ENCODE results near the gene CABP4.

Gene CABP4

DNA sequence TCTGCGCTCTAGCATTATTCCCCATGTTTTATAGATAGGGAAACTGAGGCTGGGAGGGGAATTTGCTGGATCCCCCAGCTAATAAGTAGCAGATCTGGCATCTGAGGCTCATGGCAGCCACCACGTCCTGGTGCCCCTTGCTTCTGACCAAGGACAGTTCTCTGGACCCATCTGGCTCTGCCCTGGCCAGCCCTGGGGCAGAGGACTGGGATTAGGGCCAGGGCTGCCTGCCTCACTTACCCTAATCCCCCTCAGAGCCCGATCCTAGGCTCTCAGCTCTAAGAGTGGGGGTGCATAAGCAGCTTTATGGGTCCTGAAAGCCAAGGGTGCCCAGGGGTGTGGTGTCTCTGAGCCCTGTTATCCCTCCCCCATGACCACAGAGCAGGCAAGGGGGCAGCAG, at the start of gene CABP4:
TSS of gene CABP4 (plus strand) at position 301 of the 400 bp plus-strand sequence. CDS start at position 371, 70 bp downstream.
- Mint-ChIP-seq H3K27me3 (no peaks in the 10 kb centered on the region), H3K9me3 (no peaks in the 10 kb centered on the region), H3K4me1 (peaks cover 29% of the 10 kb centered on the region), H3K4me3 (no peak within 1 kb of the TSS), H3K27ac (peak within 1 kb of the TSS in 1 of 2 donors; percentile 46)
- no peak for DNase-seq
- no peak for ATAC-seq

DNA sequence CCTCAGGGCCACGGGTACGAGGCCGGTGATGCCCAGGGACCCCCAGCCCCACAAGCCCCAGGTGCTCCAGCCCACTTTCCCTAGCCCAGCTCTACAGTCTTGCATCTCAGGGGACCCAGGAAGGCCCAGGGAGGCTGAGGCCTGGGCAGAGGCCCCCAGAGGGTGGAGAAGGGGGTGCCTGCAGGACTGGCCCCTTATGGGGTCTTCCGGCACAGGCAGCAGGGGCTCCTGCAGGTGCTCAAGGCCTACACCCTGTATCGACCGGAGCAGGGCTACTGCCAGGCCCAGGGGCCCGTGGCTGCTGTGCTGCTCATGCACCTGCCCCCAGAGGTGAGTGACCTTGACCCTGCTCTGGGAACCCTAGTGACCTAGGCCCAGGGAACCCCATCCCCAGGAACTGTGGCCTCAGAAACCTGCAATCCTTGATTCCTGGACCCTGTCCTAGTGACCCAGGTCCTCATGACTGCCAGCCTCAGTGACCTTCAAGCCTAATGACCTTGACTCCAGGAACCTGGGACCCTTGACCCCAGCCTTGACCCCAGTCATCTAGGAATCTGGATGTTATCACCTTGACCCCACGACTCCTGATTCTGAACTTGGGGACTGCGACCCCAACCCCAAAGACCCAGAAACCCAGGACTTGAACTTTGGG, 49.3 kb upstream of the CABP4 start:
- no peak for ATAC-seq
- H3K9me3 Mint-ChIP-seq, result no peaks in the 10 kb centered on the region
- H3K27ac Mint-ChIP-seq, result peak overlapping the region; percentile 90 to 99
- no peaks in the 10 kb centered on the region for H3K27me3 Mint-ChIP-seq
- peak overlapping the region; percentile 95 to 98 for H3K4me3 Mint-ChIP-seq
- peaks cover 79% of the 10 kb centered on the region for H3K4me1 Mint-ChIP-seq
- DNase-seq, result no peak

DNA sequence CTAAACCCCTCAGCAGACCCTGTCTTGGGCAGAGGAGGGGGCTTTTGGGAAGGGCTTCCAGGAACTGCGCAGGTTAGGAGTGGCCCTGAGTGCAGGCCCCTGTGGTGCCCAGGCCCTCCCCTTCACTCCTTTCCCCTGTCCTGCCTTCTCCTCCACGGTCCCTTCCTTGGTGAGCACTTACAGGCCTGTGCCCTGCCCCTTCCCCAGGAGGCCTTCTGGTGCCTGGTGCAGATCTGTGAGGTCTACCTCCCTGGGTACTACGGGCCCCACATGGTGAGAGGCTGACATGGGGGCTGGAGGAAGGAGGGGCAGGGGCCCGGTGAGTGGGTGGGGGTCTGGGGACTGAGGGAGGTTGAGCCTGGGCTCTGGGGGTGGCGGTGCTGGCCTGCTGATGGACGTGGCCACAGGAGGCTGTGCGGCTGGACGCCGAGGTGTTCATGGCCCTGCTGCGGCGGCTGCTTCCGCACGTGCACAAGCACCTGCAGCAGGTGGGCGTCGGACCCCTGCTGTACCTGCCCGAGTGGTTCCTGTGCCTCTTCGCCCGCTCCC, 48.7 kb upstream of the CABP4 start:
- no peaks in the 10 kb centered on the region for H3K27me3 Mint-ChIP-seq
- peak overlapping the region; percentile 95 to 98 for H3K4me3 Mint-ChIP-seq
- ATAC-seq, result no peak
- H3K9me3 Mint-ChIP-seq, result no peaks in the 10 kb centered on the region
- H3K4me1 Mint-ChIP-seq, result peaks cover 86% of the 10 kb centered on the region
- H3K27ac Mint-ChIP-seq, result peak overlapping the region; percentile 90 to 99
- no peak for DNase-seq

DNA sequence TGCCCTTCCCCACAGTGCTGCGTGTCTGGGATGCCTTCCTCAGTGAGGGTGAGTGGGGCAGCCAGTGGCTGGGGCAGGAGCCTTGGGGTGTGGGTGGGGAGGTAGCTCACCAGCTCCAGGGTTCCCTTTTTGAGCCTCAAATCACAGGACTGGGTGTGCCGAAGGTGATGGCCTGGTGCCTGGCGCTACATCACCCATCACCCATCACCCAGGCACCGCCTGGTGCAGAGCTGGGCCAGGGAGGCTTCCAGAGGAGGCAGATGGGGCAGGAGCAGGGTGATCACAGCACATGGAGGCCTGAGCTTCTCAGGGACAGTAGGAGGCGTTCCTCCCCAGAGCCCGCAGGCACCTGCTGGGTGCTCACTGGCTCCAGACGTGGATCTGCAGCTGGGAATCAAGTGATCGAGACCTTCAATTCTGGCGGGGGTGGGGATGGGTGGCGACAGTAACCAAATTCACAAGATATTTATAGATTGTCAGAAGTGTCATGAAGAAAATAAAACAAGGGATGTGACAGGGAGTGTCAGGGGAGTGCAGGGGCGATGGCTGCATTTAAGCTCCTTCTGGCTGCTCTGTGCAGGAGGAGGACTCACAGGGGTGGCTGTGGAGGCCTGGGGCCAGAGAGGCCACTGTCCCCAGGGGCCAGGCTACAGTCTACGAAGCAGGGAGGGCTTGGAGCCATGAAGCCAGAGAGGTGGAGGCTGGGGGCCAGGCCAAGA, 48.0 kb upstream of the CABP4 start:
- ATAC-seq, result no peak
- H3K4me1 Mint-ChIP-seq, result peaks cover 90% of the 10 kb centered on the region
- H3K9me3 Mint-ChIP-seq, result no peaks in the 10 kb centered on the region
- peak overlapping the region; percentile 74 to 95 for H3K27ac Mint-ChIP-seq
- no peaks in the 10 kb centered on the region for H3K27me3 Mint-ChIP-seq
- no peak for DNase-seq
- peak overlapping the region; percentile 95 to 98 for H3K4me3 Mint-ChIP-seq

DNA sequence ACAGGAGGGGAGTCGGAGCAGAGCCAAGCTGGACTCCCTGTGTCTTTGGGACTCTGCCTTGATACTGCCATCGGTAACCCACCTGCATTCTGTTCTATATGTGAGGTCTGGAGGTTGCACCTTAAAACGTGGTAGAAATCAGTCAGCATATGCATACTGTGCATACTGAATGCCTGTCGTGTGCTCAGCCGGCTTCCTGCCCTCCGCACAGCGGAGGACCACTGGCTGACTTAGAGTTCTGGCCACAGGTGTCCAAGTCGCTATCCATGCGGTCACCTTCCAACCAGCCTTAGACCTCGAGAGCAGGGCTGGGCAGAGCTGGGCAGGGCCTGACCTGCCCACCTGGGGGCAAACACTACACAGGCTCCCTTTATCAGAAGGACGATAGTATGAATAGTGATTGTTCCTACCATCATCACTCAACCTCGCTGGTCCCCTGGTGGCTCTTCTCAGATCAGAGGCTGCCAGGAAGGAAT, 47.4 kb upstream of the CABP4 start:
- Mint-ChIP-seq H3K27me3 (no peaks in the 10 kb centered on the region), H3K4me3 (peak overlapping the region; percentile 95 to 98), H3K9me3 (no peaks in the 10 kb centered on the region), H3K27ac (peak overlapping the region; percentile 92 to 93), H3K4me1 (peaks cover 90% of the 10 kb centered on the region)
- no peak for DNase-seq
- no peak for ATAC-seq

DNA sequence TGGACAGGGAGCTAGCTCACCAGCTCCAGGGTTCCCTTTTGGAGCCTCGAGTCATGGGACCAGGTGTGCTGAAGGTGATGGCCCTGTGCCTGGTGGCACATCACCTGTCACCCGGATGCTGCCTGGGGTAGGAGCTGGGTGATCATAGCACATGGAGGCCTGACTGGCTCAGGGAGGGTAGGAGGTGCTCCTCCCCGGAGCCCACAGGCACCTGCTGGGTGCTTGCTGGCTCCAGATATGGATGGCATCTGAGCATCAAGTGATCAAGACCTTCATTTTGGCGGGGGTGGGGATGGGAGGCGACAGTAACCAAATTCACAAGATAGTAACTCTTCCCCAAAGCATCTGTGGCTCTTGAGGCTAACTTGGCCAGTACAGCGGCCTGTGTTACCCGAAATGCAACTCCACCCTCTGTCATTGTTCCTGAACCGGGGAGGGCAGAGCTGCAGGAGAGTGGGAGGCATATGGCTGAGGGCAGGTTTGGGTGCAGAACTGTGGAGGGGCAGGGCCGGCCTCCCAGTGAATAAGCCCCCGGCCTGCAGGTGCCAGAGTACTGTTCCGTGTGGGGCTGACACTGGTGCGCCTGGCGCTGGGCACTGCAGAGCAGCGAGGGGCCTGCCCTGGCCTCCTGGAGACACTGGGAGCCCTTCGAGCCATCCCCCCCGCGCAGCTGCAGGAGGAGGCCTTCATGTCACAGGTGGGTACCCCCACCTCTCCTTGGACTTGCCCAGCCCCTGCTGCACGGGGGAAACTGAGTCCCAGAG, 46.5 kb upstream of the CABP4 start:
- Mint-ChIP-seq H3K4me3 (peak overlapping the region; percentile 95 to 98), H3K27me3 (no peaks in the 10 kb centered on the region), H3K27ac (peak overlapping the region; percentile 92 to 93), H3K4me1 (peaks cover 90% of the 10 kb centered on the region), H3K9me3 (no peaks in the 10 kb centered on the region)
- DNase-seq (peak; percentile 25 to 60), ATAC-seq (peak; percentile 29)

DNA sequence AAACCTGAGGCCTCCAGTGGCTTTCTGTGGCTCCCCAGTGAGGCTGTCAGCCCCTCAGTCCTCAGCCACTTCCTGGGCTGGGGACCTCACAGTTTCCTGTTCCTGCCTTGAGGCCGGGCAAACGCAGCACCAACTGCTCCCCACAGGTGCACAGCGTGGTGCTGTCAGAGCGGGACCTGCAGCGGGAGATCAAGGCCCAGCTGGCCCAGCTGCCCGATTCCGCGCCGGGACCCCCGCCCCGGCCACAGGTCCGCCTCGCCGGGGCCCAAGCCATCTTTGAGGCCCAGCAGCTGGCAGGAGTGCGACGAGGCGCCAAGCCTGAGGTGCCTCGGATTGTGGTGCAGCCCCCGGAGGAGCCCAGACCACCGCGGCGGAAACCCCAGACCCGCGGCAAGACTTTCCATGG, 45.9 kb upstream of the CABP4 start:
- peaks cover 90% of the 10 kb centered on the region for H3K4me1 Mint-ChIP-seq
- ATAC-seq (peak; percentile 83), DNase-seq (peak; percentile 78 to 87)
- H3K27ac Mint-ChIP-seq, result peak overlapping the region in 1 of 2 donors; percentile 84
- H3K4me3 Mint-ChIP-seq, result peak overlapping the region; percentile 95 to 98
- H3K27me3 Mint-ChIP-seq, result no peaks in the 10 kb centered on the region
- H3K9me3 Mint-ChIP-seq, result no peaks in the 10 kb centered on the region

DNA sequence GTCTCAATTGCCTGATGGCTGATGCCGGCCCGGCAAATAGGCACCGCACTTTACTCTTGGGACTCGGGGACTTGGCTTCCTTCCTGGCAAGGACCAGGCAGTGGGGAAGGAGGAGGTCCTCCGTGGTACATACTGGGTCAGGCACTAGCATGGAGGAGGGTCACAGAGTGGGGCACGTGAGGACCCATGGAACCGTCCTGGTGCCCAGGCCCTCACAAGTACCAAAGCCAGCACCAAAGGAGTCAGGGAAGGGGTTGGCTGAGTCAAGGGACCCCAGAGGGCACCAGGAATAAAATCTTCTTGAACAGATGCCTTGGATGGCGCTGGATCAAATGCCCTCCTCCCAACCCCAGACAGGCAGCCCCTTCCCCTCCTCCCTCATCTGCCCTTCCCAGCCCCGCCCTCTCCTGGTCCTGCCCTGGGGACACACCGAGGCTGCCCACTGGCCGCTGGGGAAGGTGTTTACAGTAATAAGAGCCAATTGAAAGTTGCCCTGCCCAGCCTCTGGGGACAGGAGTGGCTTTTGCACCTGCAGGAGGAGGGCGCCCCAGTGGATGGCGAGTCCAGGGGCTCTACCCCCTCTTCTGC, 45.3 kb upstream of the CABP4 start:
- H3K27me3 Mint-ChIP-seq, result no peaks in the 10 kb centered on the region
- ATAC-seq (no peak), DNase-seq (peak in 1 of 2 donors; percentile 23)
- peaks cover 90% of the 10 kb centered on the region for H3K4me1 Mint-ChIP-seq
- no peaks in the 10 kb centered on the region for H3K9me3 Mint-ChIP-seq
- peak overlapping the region; percentile 95 to 98 for H3K4me3 Mint-ChIP-seq
- peak overlapping the region; percentile 87 to 93 for H3K27ac Mint-ChIP-seq

DNA sequence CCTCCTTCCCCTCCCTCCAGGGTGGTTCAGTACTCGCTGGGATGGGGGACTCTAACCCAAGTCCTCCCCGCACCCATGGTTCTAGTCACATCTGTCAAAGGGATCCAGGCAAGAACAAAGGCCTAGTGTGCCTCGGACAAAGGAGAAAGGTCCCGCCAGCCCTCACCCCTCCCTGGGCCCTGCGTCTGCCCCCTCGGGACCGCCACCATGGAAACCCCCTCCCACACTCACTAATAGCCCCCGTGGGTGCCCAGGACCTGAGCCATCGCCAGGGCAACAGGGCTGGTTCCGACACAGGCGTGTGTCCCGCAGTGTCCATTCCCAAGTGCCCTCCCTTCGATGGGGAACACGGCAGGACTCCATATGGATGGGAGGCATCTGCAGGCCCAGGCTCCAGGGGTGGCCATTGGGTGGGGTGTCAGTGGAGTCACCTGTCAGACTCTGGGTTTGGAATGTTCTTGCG, 44.8 kb upstream of the CABP4 start:
- ATAC-seq (no peak), DNase-seq (no peak)
- H3K27me3 Mint-ChIP-seq, result no peaks in the 10 kb centered on the region
- H3K9me3 Mint-ChIP-seq, result no peaks in the 10 kb centered on the region
- H3K4me3 Mint-ChIP-seq, result peak overlapping the region; percentile 95 to 98
- H3K4me1 Mint-ChIP-seq, result peaks cover 88% of the 10 kb centered on the region
- peak overlapping the region; percentile 87 to 93 for H3K27ac Mint-ChIP-seq

DNA sequence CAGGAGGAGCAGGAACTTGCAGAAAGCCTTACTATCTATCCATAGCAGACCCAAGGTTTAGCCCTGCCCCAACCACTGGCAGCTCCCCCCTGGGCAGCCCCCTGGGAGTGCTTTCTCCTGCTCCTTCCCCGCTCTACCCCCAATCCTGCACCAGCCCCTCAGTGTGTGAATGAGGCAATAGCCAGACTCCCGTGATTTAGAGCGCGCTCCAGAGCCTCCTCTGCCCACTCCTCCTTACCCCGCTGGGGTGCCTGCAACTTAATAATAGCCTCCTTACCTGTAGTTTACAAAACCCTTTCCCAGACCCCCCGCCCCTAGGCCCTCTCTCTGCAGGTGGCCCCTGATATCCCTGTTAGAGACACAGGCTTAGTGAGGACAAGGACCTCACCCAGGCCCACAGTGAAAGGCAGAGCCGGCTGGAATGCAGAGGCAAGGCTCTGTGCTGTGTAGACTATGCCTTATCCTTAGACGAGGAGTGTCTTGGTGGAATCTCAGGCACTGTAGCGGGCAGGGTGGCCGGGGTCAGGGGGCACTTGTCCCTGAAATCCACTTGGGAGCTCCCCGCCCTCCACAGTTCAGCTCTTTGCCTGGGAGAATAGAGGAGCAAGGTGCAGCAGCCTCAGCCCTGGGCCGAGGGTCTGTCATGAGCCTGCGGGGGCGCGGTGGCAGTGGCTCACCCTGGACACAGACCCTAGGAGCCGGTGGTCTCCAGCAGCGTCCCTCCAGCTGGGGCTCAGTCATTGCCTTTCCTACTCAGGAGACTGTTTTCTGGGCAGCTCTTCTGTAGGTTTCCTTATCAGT, 44.0 kb upstream of the CABP4 start:
- H3K27me3 Mint-ChIP-seq, result no peaks in the 10 kb centered on the region
- ATAC-seq, result no peak
- peak overlapping the region; percentile 42 for H3K4me3 Mint-ChIP-seq

DNA sequence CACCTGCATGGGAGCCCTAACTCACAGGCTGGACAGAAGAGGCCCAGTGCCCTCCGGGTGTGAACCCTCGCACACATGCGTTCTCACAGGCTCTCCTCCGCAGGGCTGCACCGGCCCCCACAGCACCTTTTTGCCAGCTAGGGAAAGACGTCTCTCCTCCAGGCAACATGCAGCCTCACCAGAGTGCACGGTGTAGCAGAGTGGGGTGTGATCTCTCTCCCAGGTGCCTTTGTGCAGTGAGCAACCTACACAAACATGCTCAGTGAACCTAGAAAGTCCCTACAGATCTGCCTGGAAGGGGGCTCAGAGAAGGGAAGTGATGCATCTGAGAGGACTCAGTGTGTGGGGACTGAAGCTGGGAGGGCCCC, 43.4 kb upstream of the CABP4 start:
- DNase-seq, result peak in 1 of 2 donors; percentile 32
- Mint-ChIP-seq H3K4me3 (peak overlapping the region; percentile 26 to 39), H3K27ac (peak overlapping the region in 1 of 2 donors; percentile 89), H3K9me3 (no peaks in the 10 kb centered on the region), H3K27me3 (no peaks in the 10 kb centered on the region), H3K4me1 (peaks cover 84% of the 10 kb centered on the region)
- peak; percentile 15 for ATAC-seq

More for the DNA sequence above, 44.0 kb upstream of the CABP4 start:
- no peak for DNase-seq
- Mint-ChIP-seq H3K4me1 (peaks cover 84% of the 10 kb centered on the region), H3K9me3 (no peaks in the 10 kb centered on the region), H3K27ac (peak overlapping the region in 1 of 2 donors; percentile 71)

DNA sequence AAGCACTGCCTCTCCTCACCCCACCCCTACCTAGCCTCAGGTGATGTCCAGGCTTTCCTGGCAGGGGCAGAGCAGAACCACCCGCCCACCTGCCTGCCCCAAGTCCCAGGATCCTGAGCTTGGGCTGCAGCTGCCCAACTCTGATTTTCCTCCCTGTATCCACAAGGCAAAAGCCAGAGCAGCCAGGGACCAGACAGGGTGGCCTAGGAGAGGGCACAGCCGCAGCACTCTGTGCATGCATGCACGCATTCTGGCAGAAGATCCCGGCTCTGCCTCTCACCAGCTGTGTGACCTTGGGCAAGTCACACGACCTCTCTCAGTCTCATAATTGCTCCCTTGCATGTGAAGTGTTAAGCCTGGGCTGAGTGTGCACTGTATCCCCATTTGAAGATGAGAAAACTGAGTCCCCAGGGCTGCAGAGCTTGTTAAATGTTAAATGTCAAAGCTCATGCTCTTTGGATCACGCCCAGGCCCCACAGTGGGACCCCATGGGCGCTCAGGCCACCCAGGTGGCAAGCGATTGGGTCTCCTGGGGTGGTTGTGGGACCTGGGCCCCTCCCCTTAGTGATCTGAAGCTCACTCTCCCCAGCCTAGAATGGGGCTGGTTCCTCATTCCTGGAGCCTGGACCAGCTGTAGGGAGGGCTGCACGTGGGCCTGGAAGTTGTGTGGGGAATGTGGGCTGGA, 42.5 kb upstream of the CABP4 start:
- H3K27me3 Mint-ChIP-seq, result no peaks in the 10 kb centered on the region
- H3K27ac Mint-ChIP-seq, result peak overlapping the region in 1 of 2 donors; percentile 56
- DNase-seq (no peak), ATAC-seq (no peak)
- peaks cover 84% of the 10 kb centered on the region for H3K4me1 Mint-ChIP-seq
- no peaks in the 10 kb centered on the region for H3K9me3 Mint-ChIP-seq
- peak overlapping the region in 1 of 2 donors; percentile 14 for H3K4me3 Mint-ChIP-seq

DNA sequence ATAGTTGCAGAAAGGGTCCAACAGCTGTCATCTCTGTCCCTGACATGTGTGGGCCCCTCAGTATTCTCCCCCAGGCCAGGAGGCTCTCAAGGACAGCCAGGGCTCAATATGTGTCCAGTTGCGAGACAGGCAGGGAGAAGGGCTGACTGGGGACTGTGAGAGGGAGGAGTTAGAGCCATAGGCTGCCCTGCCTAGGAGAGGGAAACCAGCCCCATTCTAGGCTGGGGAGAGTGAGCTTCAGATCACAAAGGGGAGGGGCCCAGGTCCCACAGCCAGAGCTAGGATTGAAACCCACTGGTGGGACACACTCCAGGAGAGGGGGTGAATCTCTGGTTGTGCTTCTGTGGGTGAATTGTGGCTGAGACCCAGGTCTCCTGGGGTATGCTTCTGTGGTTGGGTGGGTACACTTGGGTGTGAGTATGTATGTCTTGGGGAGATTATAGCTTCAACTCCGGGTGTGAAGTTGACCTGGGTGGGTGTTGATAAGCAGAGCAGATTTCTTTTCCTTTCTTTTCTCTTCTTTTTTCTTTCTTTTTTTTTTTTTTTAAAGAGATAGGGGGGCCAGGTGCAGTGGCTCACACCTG, 41.8 kb upstream of the CABP4 start:
- Mint-ChIP-seq H3K4me3 (peak overlapping the region in 1 of 2 donors; percentile 14), H3K27me3 (no peaks in the 10 kb centered on the region), H3K4me1 (peaks cover 84% of the 10 kb centered on the region), H3K27ac (no peak overlapping the region), H3K9me3 (no peaks in the 10 kb centered on the region)
- no peak for ATAC-seq
- DNase-seq, result no peak
